ENCODE results near the gene EPDR1.

The EPDR1 gene

DNA sequence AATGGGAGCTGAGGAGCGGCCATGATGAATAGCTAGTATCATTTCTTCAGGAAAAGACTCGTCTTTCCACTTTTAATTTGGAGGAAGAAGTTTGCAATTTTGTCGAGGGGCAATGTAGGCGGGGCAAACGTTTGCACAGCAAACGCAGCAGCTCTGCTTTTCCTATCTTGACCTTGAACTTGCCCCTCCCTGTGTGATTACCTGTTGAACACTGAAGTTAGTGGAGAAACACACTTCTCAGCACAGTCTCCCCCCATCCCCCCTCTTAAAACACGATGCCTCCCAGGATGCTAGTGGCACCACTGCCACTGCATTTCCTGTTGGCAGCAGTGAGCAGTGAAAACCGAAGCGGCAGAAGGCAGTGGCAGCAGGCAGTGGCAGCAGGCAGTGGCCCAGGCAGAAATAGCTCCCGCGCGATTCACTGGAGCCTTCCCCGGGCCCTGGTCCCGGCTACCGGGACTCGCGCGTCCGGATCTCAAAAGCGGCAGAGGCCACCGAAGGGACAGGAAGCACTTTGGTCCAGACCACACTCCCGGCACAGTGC lies at the start of gene EPDR1:
EPDR1 (plus strand) TSS at position 336 of the 544 bp plus-strand sequence. CDS start 300 bp downstream, outside the sequence.
- H3K9me3 Mint-ChIP-seq = no peaks in the 10 kb centered on the region
- peaks cover 28% of the 10 kb centered on the region for H3K4me1 Mint-ChIP-seq
- H3K4me3 Mint-ChIP-seq = peak within 1 kb of the TSS; percentile 79 to 84
- peaks cover 69% of the 10 kb centered on the region for H3K27me3 Mint-ChIP-seq
- peak within 1 kb of the TSS in 1 of 2 donors; percentile 16 for H3K27ac Mint-ChIP-seq
- DNase-seq (peak in 1 of 2 donors; percentile 63), ATAC-seq (peak; percentile 76)

DNA sequence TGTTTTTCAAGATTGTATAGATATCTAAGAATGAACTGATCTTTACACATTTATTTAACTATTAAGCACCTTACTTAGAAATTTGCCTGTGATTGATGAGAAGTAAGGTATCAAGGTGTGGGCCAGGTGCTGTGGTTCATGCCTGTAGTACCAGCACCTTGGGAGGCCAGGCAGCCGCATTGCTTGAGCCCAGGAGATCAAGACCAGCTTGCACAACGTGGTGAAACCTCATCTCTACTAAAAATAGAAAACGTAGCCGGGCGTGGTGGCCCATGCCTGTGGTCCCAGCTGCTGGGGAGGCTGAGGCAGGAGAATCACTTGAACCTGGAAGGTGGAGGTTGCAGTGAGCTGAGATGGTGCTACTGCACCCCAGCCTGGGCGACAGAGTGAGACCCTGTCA lies 38.4 kb upstream of the EPDR1 start:
- ATAC-seq (no peak), DNase-seq (no peak)
- H3K27me3 Mint-ChIP-seq = peaks cover 17% of the 10 kb centered on the region
- no peak overlapping the region for H3K27ac Mint-ChIP-seq
- H3K4me1 Mint-ChIP-seq = no peaks in the 10 kb centered on the region
- no peak overlapping the region for H3K4me3 Mint-ChIP-seq
- H3K9me3 Mint-ChIP-seq = no peaks in the 10 kb centered on the region

DNA sequence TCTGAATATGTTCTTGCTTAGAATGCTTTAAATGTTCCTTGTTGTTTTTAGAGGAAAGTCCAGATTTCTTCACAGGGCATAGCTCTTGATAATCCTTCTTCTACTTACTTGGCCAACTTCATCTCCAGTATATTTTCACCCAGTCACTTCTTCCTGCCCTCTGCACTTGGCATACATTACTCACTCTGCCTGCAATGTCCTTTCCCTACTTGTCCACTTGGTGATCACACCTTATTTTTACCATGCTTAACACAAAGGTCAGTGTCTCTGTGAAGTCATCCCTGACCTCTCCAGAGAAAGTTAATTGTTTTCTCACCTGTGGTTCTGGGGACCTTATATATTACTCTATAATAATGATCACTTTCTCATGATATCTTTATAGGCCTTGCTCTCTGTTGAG lies 27.1 kb upstream of the EPDR1 start:
- no peak for DNase-seq

DNA sequence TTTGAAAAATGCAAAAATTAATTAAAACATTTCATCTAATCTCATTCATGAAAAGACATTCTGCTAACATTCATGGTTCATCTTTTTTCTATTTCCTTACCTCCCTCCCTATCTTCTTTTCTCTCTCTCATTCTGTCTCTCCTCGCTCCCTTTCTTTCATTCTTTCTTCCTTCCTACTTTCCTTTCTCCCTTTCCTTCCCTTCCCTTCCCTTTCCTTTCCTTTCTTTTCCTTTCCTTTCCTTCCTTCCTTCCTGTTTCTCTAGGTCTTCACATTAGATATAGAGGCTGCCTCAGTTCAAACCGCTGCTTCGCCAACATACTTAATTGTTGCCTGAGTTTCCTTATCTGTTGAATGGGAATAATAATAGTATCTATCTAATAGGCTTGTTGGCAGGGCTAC lies 25.8 kb upstream of the EPDR1 start:
- ATAC-seq = no peak
- Mint-ChIP-seq H3K9me3 (no peaks in the 10 kb centered on the region), H3K27ac (no peak overlapping the region), H3K4me3 (no peak overlapping the region), H3K4me1 (no peaks in the 10 kb centered on the region), H3K27me3 (no peaks in the 10 kb centered on the region)
- DNase-seq = no peak

More for the DNA sequence above, 27.1 kb upstream of the EPDR1 start:
- ATAC-seq = no peak
- Mint-ChIP-seq H3K9me3 (no peaks in the 10 kb centered on the region), H3K27ac (no peak overlapping the region), H3K27me3 (no peaks in the 10 kb centered on the region), H3K4me1 (no peaks in the 10 kb centered on the region), H3K4me3 (no peak overlapping the region)

DNA sequence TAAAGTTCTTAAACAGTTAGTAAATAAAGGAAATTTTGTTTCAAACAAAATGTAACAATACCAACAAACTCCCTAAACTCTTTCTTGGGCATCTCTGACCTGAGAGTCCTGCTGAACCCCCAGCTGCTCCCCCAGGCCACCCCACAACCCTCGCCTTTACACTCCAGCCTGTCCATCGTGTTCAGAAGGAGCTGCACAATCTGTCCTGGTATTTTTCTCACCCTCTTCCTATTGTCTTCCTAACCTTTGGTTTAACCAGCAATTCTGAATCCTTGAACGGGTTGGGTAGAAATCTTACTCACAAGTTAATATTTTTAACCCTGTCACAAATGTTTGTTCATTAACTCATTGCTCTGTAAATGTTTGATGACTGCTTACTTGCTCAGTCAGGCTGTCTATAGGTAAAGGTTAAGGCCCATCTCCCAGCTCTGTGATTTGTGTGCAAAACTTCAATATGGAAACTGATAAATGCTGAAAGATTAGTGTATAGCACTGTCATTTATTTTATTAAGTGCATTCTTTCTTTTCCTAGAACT lies 20.7 kb upstream of the EPDR1 start:
- Mint-ChIP-seq H3K9me3 (no peaks in the 10 kb centered on the region), H3K27me3 (peaks cover 10% of the 10 kb centered on the region), H3K4me3 (no peak overlapping the region), H3K4me1 (no peaks in the 10 kb centered on the region), H3K27ac (no peak overlapping the region)
- no peak for DNase-seq
- no peak for ATAC-seq

DNA sequence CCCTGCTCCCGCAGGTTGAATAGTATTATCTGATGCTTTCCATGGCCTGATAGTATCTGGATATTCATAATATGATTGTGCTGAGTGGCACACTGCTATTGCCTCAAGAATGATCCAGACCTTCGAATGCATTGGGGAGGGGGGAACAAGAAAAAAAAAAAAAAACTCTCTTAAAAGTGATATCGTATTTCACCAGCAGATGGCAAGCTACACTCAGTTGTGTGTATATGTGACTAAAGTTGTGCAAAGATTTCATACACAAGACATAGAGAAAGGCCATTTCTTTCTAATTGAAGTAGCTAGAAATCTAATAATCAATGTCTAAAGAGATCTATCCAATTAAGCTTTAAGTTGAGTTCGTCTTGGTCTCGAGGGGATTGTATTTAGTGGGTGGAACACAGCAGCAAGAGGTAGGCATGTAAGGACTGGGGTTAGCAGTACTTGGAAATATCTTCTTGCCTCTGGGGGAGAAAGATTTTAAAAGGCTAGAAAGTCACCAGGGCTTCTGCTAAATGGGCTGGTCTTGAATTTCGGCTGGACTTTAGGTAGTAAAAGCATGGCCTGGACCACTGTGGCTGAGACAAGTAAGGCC lies 19.1 kb upstream of the EPDR1 start:
- DNase-seq = no peak
- Mint-ChIP-seq H3K9me3 (no peaks in the 10 kb centered on the region), H3K27me3 (peaks cover 10% of the 10 kb centered on the region), H3K27ac (no peak overlapping the region), H3K4me3 (no peak overlapping the region), H3K4me1 (no peaks in the 10 kb centered on the region)
- peak; percentile 42 for ATAC-seq

DNA sequence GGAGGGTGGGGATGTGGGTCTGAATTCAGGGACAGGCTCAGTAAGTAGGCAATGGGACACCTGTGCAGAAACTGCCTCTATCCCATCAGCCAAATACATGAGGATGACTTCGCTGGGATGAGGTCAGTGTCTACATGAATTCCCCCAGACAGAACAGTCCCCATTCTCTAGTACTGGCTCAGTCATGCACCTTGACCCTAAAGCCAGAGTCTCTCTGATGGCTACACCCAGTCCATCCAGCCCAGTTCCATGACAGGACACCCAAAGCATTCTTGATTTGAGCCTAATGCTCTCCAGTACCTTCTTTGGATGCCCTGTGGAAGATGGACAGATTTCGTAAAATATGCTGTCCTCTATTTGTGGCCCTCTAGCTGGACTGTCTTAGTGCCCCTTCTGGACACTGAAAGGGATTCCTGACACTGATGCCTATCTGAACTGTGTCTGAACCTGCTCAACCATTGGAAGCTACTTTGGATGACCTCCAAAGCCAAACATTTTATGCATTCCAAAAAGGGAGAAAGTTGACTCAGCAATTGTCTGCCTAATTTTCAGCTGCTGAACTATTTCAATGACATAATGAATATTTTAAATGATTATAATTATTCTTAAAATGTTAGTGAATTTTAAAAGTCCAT lies 18.4 kb upstream of the EPDR1 start:
- Mint-ChIP-seq H3K9me3 (no peaks in the 10 kb centered on the region), H3K27me3 (peaks cover 10% of the 10 kb centered on the region), H3K4me1 (no peaks in the 10 kb centered on the region), H3K27ac (no peak overlapping the region), H3K4me3 (no peak overlapping the region)
- DNase-seq (no peak), ATAC-seq (peak; percentile 18)

DNA sequence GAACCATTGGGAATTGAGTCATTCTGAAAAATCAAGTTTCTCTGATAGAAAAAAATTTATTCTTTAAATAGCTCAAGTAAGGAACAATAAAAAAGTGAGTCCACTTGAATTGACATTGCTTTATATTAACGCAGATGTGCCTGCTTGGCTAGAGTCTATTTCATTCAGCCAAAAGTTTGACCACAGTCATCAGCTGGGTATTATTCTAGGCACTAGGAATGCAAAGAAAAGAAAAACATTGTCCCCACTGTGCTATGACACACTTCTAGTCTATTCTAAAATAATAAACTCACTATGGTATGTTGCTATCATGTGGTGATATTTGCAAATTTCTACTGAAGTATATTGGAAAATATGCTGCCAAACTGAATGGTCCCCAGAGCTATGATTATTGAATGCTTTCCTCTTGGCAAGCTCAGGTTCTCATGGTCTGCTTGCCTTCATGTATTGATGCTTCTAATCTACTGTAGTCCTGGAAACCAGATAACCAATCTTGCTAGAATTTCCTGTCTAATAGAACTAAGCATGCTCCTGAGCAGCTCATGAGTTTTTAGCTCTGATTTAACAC lies 12.1 kb upstream of the EPDR1 start:
- H3K27ac Mint-ChIP-seq = no peak overlapping the region
- H3K27me3 Mint-ChIP-seq = peaks cover 22% of the 10 kb centered on the region
- no peaks in the 10 kb centered on the region for H3K9me3 Mint-ChIP-seq
- no peak overlapping the region for H3K4me3 Mint-ChIP-seq
- no peak for DNase-seq
- H3K4me1 Mint-ChIP-seq = no peaks in the 10 kb centered on the region
- no peak for ATAC-seq

DNA sequence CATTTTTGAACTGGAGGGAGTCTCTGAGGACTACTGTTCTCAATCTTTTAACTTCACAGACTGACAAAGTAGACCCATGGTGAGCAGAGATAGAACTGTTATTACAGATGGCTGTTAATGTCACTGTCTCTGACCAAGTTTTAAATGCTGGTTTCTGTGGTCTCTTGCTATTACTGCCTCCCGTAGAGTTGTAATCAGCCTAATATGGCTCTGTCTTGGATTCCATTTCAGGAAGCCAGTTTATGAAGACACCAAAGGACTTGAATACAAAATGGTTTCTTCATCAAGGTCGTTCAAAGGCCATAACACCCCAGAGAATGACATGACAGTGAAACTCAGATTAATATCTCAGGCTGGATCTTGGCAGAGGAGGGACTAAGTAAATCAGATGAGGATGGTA lies 7.7 kb upstream of the EPDR1 start:
- ATAC-seq (no peak), DNase-seq (no peak)
- H3K4me1 Mint-ChIP-seq = peaks cover 21% of the 10 kb centered on the region
- no peak overlapping the region for H3K4me3 Mint-ChIP-seq
- peaks cover 52% of the 10 kb centered on the region for H3K27me3 Mint-ChIP-seq
- no peak overlapping the region for H3K27ac Mint-ChIP-seq
- H3K9me3 Mint-ChIP-seq = no peaks in the 10 kb centered on the region

DNA sequence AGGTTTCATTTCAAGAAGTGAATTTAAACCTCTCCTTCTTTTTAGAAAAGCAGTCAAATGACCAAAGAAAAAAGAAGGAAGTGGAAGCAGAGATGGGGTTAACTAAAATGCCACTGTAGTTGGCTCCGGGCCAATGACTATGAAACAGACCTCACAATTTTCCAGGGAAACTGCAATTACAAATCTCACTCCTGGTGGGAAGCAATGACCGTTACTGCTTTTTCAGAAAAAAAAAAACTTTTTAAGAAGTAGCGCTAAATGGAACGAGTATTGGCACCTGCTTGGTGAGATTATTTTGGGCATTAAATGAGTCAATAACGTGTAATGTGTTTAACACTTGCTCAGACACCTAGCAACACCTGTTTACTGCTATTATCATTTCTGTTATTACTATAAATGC lies 5.0 kb upstream of the EPDR1 start:
- H3K27ac Mint-ChIP-seq = no peak overlapping the region
- peak; percentile 40 for ATAC-seq
- H3K27me3 Mint-ChIP-seq = peaks cover 79% of the 10 kb centered on the region
- peaks cover 26% of the 10 kb centered on the region for H3K4me1 Mint-ChIP-seq
- H3K9me3 Mint-ChIP-seq = no peaks in the 10 kb centered on the region
- no peak overlapping the region for H3K4me3 Mint-ChIP-seq
- DNase-seq = no peak

DNA sequence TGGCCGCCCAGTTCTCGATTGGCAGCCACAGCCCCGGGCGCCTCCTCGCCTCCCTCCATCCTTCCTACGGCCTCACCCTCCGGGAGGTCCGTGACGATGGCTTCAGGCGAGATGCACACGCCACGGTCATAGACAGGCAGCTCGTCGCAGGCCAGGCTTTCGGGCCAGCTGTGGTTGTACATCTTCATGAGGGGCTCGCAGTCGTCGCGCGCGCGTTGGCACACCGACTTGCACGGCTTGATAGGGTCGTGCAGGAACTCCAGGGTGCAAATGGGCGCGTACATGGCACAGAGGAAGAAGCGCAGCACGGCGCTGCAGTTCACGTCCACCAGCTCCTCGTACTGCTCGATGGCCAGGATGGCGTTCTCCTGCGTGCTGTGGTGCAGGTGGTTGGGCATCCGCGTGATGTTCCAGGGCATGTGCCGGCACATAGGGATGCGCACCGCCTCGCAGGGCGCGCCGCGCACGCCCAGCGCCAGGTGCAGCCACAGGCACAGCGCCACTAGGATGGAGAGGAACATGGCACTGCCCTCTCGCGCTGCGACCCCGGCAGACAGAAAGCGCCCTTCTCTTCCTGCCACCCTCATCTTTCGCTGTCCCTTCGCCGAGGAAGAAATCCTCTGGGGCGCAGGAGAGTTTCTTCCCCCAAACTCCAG lies 4.3 kb upstream of the EPDR1 start:
- DNase-seq (peak in 1 of 2 donors; percentile 17), ATAC-seq (no peak)
- H3K27ac Mint-ChIP-seq = peak overlapping the region in 1 of 2 donors; percentile 71
- peaks cover 28% of the 10 kb centered on the region for H3K4me1 Mint-ChIP-seq
- H3K9me3 Mint-ChIP-seq = no peaks in the 10 kb centered on the region
- peak overlapping the region; percentile 55 to 78 for H3K4me3 Mint-ChIP-seq
- H3K27me3 Mint-ChIP-seq = peaks cover 82% of the 10 kb centered on the region

DNA sequence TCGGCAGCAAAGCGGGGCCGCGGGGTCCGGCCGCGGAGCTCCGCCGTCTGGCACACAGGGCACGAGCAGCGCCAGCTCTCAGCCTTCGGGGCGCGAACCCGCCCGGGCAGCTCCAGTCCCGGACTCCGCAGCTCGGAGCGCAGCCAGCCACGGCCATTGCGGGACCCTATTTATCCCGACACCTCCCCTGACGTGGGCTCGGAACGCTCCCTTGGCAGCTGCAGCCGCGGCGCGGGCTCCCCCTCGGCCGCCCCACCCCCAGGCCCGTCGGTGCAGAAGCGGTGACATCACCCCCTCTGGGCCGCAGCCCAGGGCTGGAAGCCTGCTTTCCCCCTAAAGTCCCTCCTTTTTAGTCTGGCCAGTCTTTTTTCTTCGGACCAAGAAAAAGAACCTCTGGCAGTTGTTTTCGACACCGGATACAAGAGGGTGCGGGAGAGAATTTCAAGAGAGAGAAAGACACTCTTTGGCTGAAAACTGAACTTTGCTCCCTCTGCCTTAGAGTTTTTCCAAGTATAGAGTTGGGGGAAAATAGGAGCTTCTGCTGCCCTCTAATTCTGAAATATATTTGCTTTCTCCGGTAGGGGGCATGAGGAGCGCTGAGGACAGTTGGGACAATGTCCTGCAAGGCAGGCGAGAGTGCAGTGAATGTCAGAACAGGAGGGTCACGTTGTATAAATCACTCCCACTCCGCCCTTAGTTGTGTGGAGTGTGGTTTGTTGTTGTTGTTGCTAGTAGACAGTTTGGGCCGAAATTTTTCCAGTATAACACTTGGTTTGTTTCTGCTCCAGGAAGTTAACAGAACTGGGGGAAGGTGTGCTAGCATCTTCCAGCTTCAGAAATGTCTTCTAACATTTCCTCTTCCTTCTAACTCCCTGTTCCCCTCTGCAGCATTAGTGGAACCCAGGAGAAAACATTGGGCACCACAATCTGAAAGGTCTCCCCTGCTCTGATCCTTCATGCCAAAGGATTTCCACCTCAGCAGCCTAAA lies 3.5 kb upstream of the EPDR1 start, which contains the start of gene SFRP4:
SFRP4 (minus strand) TSS at position 145 of the 988 bp plus-strand sequence. CDS start 280 bp downstream, outside the sequence.
- Mint-ChIP-seq H3K9me3 (no peaks in the 10 kb centered on the region), H3K4me1 (peaks cover 28% of the 10 kb centered on the region), H3K27me3 (peaks cover 86% of the 10 kb centered on the region), H3K4me3 (peak within 1 kb of the TSS; percentile 55 to 78), H3K27ac (peak within 1 kb of the TSS in 1 of 2 donors; percentile 71)
- ATAC-seq = no peak
- DNase-seq = no peak

DNA sequence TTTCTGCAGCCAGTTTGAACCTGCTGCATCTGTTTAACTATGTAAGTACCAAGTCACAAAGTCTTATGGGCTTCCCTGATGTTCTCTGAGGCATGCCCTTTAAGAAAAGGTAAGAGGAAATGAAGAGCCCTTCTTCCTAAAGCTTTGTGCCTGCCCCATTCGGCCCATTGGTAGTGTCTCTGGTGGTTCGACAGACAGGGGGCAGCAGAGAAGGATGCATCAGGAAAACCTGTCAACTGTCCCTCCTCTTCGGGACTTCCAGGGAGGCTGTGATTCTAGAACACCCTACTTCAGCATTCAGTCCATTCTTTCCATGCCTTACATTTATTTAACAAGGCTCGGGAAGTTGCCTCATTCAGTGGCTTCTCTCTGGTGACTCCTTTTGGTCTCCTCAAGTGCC lies 1.9 kb upstream of the EPDR1 start:
- peaks cover 86% of the 10 kb centered on the region for H3K27me3 Mint-ChIP-seq
- no peak for DNase-seq
- peaks cover 28% of the 10 kb centered on the region for H3K4me1 Mint-ChIP-seq
- H3K4me3 Mint-ChIP-seq = no peak overlapping the region
- no peak overlapping the region for H3K27ac Mint-ChIP-seq
- no peak for ATAC-seq
- no peaks in the 10 kb centered on the region for H3K9me3 Mint-ChIP-seq

DNA sequence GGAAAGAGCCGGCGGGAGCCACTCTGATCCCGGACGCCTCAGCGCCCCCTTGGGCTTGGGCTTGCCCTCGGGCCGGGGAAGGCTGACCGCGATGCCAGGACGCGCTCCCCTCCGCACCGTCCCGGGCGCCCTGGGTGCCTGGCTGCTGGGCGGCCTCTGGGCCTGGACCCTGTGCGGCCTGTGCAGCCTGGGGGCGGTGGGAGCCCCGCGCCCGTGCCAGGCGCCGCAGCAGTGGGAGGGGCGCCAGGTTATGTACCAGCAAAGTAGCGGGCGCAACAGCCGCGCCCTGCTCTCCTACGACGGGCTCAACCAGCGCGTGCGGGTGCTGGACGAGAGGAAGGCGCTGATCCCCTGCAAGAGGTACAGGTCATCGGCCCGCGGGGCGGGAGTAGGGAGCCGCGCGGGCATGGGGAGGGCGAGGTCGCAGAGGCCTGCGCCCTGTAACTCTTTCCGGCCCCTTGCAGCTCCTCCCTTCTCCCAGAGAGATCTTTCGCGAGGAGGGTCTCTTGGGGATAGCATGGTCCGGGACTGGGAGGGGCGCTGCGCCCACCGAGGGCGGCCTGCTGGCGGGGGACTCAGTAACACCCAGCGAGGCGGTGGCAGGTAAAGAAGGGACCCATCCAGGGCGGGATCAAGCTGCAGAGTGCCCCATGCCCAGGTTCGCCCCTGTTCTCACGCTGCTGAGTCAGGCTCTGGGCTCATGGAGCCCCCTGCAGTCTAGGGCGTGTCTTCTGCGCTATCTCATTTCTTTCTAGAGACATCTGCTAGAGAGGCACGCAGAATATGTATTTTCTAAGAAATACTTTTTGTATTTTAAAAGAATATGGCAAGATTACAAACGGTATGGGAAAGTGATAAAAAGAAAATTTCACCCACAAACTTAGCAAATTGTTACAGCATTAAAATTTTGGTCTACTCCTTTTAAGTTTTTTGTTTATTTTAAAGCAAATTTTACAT lies 687 bp downstream of the EPDR1 start:
- ATAC-seq (peak; percentile 64), DNase-seq (peak; percentile 32 to 35)
- Mint-ChIP-seq H3K9me3 (no peaks in the 10 kb centered on the region), H3K27me3 (peaks cover 62% of the 10 kb centered on the region), H3K4me3 (peak overlapping the region; percentile 79 to 84), H3K27ac (no peak overlapping the region), H3K4me1 (peaks cover 22% of the 10 kb centered on the region)

Data from stimulated activated naive CD8-positive, alpha-beta T cell treated with anti-CD3 and anti-CD28 coated beads, Interleukin-15, amount 100 ng/mL, for 72 hours (primary cell).